ENCODE results near the gene ABLIM2. TPM values are rescaled to one million over a fixed set of nuclear protein-coding genes. Genes with fewer than 3 reads are reported as not detected.

The ABLIM2 gene
- total RNA-seq, 3 donors from 2014 or later (not counting 1 experiment from before 2014, with no cell fraction given): 0.71 to 2.8 (median 1.3) TPM

DNA sequence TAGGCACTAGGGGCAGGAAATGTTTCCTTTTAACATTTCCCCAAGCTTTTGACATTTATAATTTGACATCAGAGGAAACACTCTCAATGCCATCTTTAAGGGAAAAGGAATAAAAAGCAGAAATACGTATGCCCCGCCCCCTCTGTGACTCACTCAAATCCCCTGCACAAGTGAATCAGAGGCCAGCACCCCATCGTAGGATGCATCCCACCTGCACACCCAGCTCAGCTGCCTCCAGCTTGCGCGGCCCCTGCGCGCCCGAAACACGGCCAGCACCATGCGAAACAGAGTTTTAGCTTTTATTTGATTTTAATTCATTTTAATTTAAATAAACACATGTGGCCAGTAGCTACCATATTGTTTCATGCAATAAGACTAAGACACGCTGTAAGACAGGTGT is 29.5 kb downstream of the ABLIM2 start:
- H3K27ac ChIP-seq (ENCODE audit: low read length): no peak overlapping the region
- no peak for TF ChIP-seq CTCF (IDR thresholded peaks at IDR 0.05)

GRCh38 chr4:8128100-8128856 is 30.3 kb downstream of the ABLIM2 start:
- Mint-ChIP-seq H3K36me3 (no peaks in the 10 kb centered on the region), H3K4me1 (no peaks in the 10 kb centered on the region), H3K4me3 (no peak overlapping the region), H3K9me3 (no peaks in the 10 kb centered on the region), H3K27me3 (ENCODE audit: low read depth in 2 of 2) (no peaks in the 10 kb centered on the region), H3K27ac (no peak overlapping the region)
- Histone ChIP-seq H3K27ac (ENCODE audit: low read length) (no peak overlapping the region), H3K27me3 (ENCODE audit: control insufficient read depth, insufficient read depth, low read length) (peaks cover 2% of the 10 kb centered on the region), H3K36me3 (ENCODE audit: control insufficient read depth, insufficient read depth, low read length) (no peaks in the 10 kb centered on the region), H3K9me3 (ENCODE audit: control insufficient read depth, insufficient read depth, low read length) (no peaks in the 10 kb centered on the region), H3K4me1 (ENCODE audit: control insufficient read depth, insufficient read depth, low read length) (no peaks in the 10 kb centered on the region), H3K4me3 (ENCODE audit: low read length) (no peak overlapping the region)
- ATAC-seq (no peak), DNase-seq (no peak)
- WGBS (ENCODE audit: insufficient coverage): 88% methylated on average over 19 of the region's 19 CpGs
- intact Hi-C loops (cut with micrococcal nuclease): no loop called here
- no peak for TF ChIP-seq CTCF (IDR thresholded peaks at IDR 0.05)

More for the DNA sequence above, 29.5 kb downstream of the ABLIM2 start:
- peaks cover 0 to 3% of the 10 kb centered on the region in 2 donors for H3K27me3 Mint-ChIP-seq (ENCODE audit: low read depth in 2 of 2)
- no peak overlapping the region for H3K27ac Mint-ChIP-seq
- H3K36me3 Mint-ChIP-seq: no peaks in the 10 kb centered on the region
- peaks cover 2% of the 10 kb centered on the region for H3K27me3 ChIP-seq (ENCODE audit: control insufficient read depth, insufficient read depth, low read length)
- H3K9me3 Mint-ChIP-seq: no peaks in the 10 kb centered on the region
- 91% methylated on average over 10 of the region's 11 CpGs for WGBS (ENCODE audit: insufficient coverage)
- H3K9me3 ChIP-seq (ENCODE audit: control insufficient read depth, insufficient read depth, low read length): no peaks in the 10 kb centered on the region
- intact Hi-C loops (cut with micrococcal nuclease): no loop called here
- ATAC-seq: no peak
- no peak for DNase-seq
- no peak overlapping the region for H3K4me3 Mint-ChIP-seq
- H3K4me3 ChIP-seq (ENCODE audit: low read length): no peak overlapping the region
- no peaks in the 10 kb centered on the region for H3K4me1 Mint-ChIP-seq
- H3K4me1 ChIP-seq (ENCODE audit: control insufficient read depth, insufficient read depth, low read length): no peaks in the 10 kb centered on the region
- no peaks in the 10 kb centered on the region for H3K36me3 ChIP-seq (ENCODE audit: control insufficient read depth, insufficient read depth, low read length)

DNA sequence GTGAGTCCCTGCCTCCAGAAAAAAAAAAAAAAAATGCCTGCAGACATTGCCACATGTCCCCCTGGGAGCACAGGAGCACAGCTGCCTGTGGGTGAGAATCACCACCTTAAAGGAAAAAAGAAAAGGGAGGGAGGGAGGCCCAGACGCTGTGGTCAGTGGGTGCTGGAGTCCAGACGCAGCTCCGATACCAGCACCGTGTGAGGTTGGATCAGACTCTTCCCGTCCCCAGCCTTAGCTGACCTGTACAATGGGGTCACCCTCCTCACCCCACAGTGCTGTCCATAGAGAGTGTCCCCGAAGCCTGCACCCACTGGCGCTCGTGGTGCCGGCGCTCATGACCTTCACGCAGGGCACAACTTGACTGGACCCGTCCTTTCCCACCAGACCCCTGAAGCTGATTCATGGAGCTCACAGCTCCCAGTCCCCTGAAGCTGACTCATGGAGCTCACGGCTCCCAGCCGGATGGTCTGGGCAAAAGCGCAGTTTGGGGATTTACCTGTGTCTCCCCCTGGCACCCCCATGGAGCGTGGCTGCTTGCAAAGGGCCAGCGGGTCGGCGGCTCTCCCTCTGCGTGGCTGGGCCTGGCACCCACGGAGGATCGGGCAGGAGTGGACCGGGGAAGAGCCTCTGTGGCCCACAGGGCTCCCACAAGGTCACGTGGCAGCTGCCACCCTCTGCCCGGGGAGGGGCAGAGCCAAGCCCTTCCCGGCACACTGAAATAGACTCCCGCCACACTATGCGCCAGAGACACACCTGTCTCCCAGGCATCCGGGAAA is 31.4 kb downstream of the ABLIM2 start:
- Mint-ChIP-seq H3K27me3 (ENCODE audit: low read depth in 2 of 2) (peaks cover 0 to 5% of the 10 kb centered on the region in 2 donors), H3K9me3 (no peaks in the 10 kb centered on the region), H3K4me1 (no peaks in the 10 kb centered on the region), H3K36me3 (no peaks in the 10 kb centered on the region), H3K4me3 (no peak overlapping the region), H3K27ac (no peak overlapping the region)
- Histone ChIP-seq H3K4me1 (ENCODE audit: control insufficient read depth, insufficient read depth, low read length) (no peaks in the 10 kb centered on the region), H3K27ac (ENCODE audit: low read length) (no peak overlapping the region), H3K27me3 (ENCODE audit: control insufficient read depth, insufficient read depth, low read length) (peaks cover 2% of the 10 kb centered on the region), H3K9me3 (ENCODE audit: control insufficient read depth, insufficient read depth, low read length) (no peaks in the 10 kb centered on the region), H3K36me3 (ENCODE audit: control insufficient read depth, insufficient read depth, low read length) (no peaks in the 10 kb centered on the region), H3K4me3 (ENCODE audit: low read length) (no peak overlapping the region)
- no peak for ATAC-seq
- TF ChIP-seq CTCF (IDR thresholded peaks at IDR 0.05): no peak
- DNase-seq: no peak
- intact Hi-C loops (cut with micrococcal nuclease): no loop called here
- 89% methylated on average over 29 of the region's 29 CpGs for WGBS (ENCODE audit: insufficient coverage)
